K562 (cell line): Measurements from ENCODE around the gene IKBKE. TPM values are rescaled to one million over a fixed set of nuclear protein-coding genes. Genes with fewer than 3 reads are reported as not detected.

Experiments used
- ARID3A ChIP-seq: IDR thresholded peaks from 2 replicates; pipeline ENCODE4 v1.6.1; 2012; ENCODE audit warnings: low read depth, low read length, improper control_type of control experiment, borderline replicate concordance
- CLOCK ChIP-seq: fragments of 250-450 bp; sonication (Bioruptor Pico); IDR thresholded peaks from 2 replicates; pipeline ENCODE4 v1.4.0; 2020; ENCODE audit warnings: mild to moderate bottlenecking, moderate library complexity, borderline replicate concordance
- CREM ChIP-seq: IDR thresholded peaks from 2 replicates; pipeline ENCODE4 v1.6.1; 2014; ENCODE audit warnings: antibody characterized with exemption, low read depth
- CXXC5 ChIP-seq: fragments of 250-450 bp; sonication (Bioruptor Pico); IDR thresholded peaks from 2 replicates; pipeline ENCODE4 v1.8.0; 2022; ENCODE audit warnings: inconsistent platforms, mild to moderate bottlenecking, moderate library complexity
- FUS ChIP-seq: fragments of 200-400 bp; formaldehyde crosslinking; optimal IDR thresholded peaks from 2 replicates; pipeline ENCODE3; 2017; ENCODE audit warnings: low read depth, low read length
- KAT7 ChIP-seq: sonication (generic); formaldehyde crosslinking; IDR thresholded peaks from 2 replicates; pipeline ENCODE4 v1.8.0; 2022; ENCODE audit warnings: missing genetic modification reagents, mild to moderate bottlenecking, borderline replicate concordance
- L3MBTL2 ChIP-seq: fragments of 450-650 bp; IDR thresholded peaks from 2 replicates; pipeline ENCODE4 v1.6.1; 2016; ENCODE audit warnings: mild to moderate bottlenecking, moderate library complexity
- LEF1 ChIP-seq: fragments of 450-650 bp; IDR thresholded peaks from 2 replicates; pipeline ENCODE4 v1.6.1; 2016; ENCODE audit warnings: mild to moderate bottlenecking
- MTA1 ChIP-seq: fragments of 450-650 bp; IDR thresholded peaks from 2 replicates; pipeline ENCODE4 v1.6.1; 2017; ENCODE audit warnings: borderline replicate concordance
- NONO ChIP-seq, 2 experiments: fragments of 200-400 bp in 1 of 2; fragments of 450-650 bp in 1 of 2; formaldehyde crosslinking in 1 of 2; IDR thresholded peaks; 2 replicates each; pipeline ENCODE4 v1.6.1; 2017; ENCODE audit warnings: low read depth in 2 of 2, mild to moderate bottlenecking in 2 of 2, moderate library complexity in 2 of 2, low read length in 1 of 2
- RBBP5 ChIP-seq: fragments of 200-600 bp; sonication (generic); IDR thresholded peaks from 2 replicates; pipeline ENCODE4 v1.6.1; 2012; ENCODE audit warnings: borderline replicate concordance, mild to moderate bottlenecking, low read length, control low read depth, inconsistent platforms; ENCODE audit not compliant: insufficient read depth, poor library complexity, severe bottlenecking
- RBFOX2 ChIP-seq: fragments of 200-400 bp; formaldehyde crosslinking; IDR thresholded peaks from 2 replicates; pipeline ENCODE4 v1.6.1; 2017; ENCODE audit warnings: low read depth, mild to moderate bottlenecking, low read length, moderate library complexity
- SMARCA4 ChIP-seq: fragments of 450-650 bp; IDR thresholded peaks from 2 replicates; pipeline ENCODE4 v1.6.1; 2016
- TFAP4 ChIP-seq: sonication (generic); formaldehyde crosslinking; IDR thresholded peaks from 2 replicates; pipeline ENCODE4 v1.8.0; 2022; ENCODE audit warnings: missing genetic modification reagents, mild to moderate bottlenecking, moderate library complexity, borderline replicate concordance
- TGIF2 ChIP-seq: sonication (generic); formaldehyde crosslinking; IDR thresholded peaks from 2 replicates; pipeline ENCODE4 v1.8.1; 2022; ENCODE audit warnings: mild to moderate bottlenecking, missing genetic modification reagents, moderate library complexity
- USF2 ChIP-seq: sonication (generic); formaldehyde crosslinking; IDR thresholded peaks from 2 replicates; pipeline ENCODE4 v1.5.0; 2020; ENCODE audit warnings: missing genetic modification reagents
- ZNF277 ChIP-seq: fragments of 250-450 bp; sonication (Bioruptor Pico); IDR thresholded peaks from 2 replicates; pipeline ENCODE4 v1.8.0; 2022; ENCODE audit warnings: inconsistent platforms, mild to moderate bottlenecking, moderate library complexity, borderline replicate concordance
- ZNF316 ChIP-seq: fragments of 450-650 bp; IDR thresholded peaks from 2 replicates; pipeline ENCODE4 v1.6.1; 2016
- ZNF589 ChIP-seq: fragments of 200-800 bp; sonication (Bioruptor generic); IDR thresholded peaks from 2 replicates; pipeline ENCODE4 v1.6.1; 2016; ENCODE audit warnings: low read depth, missing genetic modification characterization, missing compliant biosample characterization
- ZNF695 ChIP-seq: fragments of 450-650 bp; formaldehyde crosslinking; IDR thresholded peaks from 2 replicates; pipeline ENCODE4 v1.4.0; 2020; ENCODE audit warnings: mild to moderate bottlenecking, moderate library complexity
- polyA plus RNA-seq, 8 experiments: library from polyadenylated mRNA; depleted of rRNA in 4 of 8; stranded (reverse) in 5 of 8; unstranded in 3 of 8; fragments of >200 nt; fragmentation: Nextera tagmentation in 2 of 8; fragmentation: Illumina TruSeq in 1 of 8; extraction: Ambion mirVana in 2 of 8; extraction: Trizol in 1 of 8; gene quantifications; 2 replicates each; pipeline versions ENCODE4 v1.2.1 to v1.2.3, GENCODE V29; 2011 to 2014; ENCODE audit warnings: inconsistent platforms in 1 of 8, missing spikeins in 1 of 8
- total RNA-seq, 7 experiments: library from RNA; depleted of rRNA in 6 of 7; stranded (reverse); fragments of >200 nt in 6 of 7; fragmentation: Illumina TruSeq in 2 of 7; extraction: Trizol in 2 of 7; gene quantifications; 2 replicates each; pipeline versions ENCODE4 v1.2.1 to v1.2.3, GENCODE V29; 2011 to 2021; ENCODE audit warnings: low replicate concordance in 1 of 7

The IKBKE gene
- total and polyA plus RNA-seq, 9 of the 15 experiments (the other 6 are each of a cell fraction or from before 2014, with no cell fraction given), result 2.3 to 9.0 (median 4.8) TPM

GRCh38 chr1:206507284-206508129 lies 37.2 kb downstream of the IKBKE start, which contains the start of gene RASSF5 (continued):
- peak; percentile 53; the same call in 1 of the 2 replicates for TF ChIP-seq TFAP4 (CRISPR knock-in tag)
- TF ChIP-seq RBFOX2, result peak; percentile 78
- peak; percentile 23 for TF ChIP-seq FUS
- TF ChIP-seq ZNF695, result no peak
- TF ChIP-seq L3MBTL2, result peak; percentile 24; the same call in 1 of the 2 replicates
- no peak for TF ChIP-seq LEF1
- no peak for TF ChIP-seq MTA1
- TF ChIP-seq ZNF277 (CRISPR knock-in tag), result no peak
- TF ChIP-seq ARID3A, result no peak
- no peak for TF ChIP-seq ZNF316
- peak; percentile 49 for TF ChIP-seq RBBP5
- TF ChIP-seq TGIF2 (CRISPR knock-in tag), result 0 out of 2 replicates have a peak, but pooled peaks have one; percentile 58
- TF ChIP-seq CREM, result peak; percentile 14; the same call in 1 of the 2 replicates
- 0 out of 2 replicates have a peak, but pooled peaks have one; percentile 26 for TF ChIP-seq KAT7 (CRISPR knock-in tag)
- TF ChIP-seq NONO (IDR thresholded peaks at IDR 0.05; ENCODE audit: low read depth in 2 of 2, low read length in 1 of 2), result peak in 1 of 2 experiments; percentile 90; a peak in 2 of 4 replicates
- TF ChIP-seq USF2 (CRISPR knock-in tag), result no peak
- peak; percentile 30; the same call in 1 of the 2 replicates for TF ChIP-seq CXXC5 (CRISPR knock-in tag)
- no peak for TF ChIP-seq CLOCK (CRISPR knock-in tag)
- TF ChIP-seq ZNF589 (CRISPR knock-in tag), result no peak
- no peak for TF ChIP-seq SMARCA4
